Measurements from ENCODE around the gene KANSL3. TPM values are rescaled to one million over a fixed set of nuclear protein-coding genes. Genes with fewer than 3 reads are reported as not detected.
"Not testable (repeated sequence)": the region's sequence is repeated elsewhere in the genome, so short reads cannot be mapped to it uniquely, and the experiment has no call there.

KANSL3 gene
- total RNA-seq, 1 donor from 2014 or later: 23.5 TPM

DNA sequence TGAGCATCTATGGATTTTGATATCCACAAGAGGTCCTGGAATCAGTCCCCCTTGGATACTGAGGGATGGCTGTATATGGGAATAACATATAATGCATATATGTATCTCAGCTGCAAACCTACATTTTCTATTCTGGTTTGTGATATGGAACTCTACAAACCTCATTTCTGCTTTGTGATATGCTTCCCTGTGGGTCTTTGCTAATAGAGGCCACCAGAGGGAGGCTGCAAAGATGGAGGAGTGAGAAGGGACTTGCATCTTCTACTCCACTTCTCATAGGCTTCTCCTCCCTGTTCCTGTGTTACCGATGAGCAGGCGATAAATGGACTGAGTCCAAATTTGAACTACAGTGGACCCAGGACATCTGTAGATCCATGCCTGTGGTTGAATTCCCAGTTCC, 63.7 kb downstream of the KANSL3 start:
- no peaks in the 10 kb centered on the region for H3K27me3 ChIP-seq (ENCODE audit: control insufficient read depth in 3 of 3, insufficient read depth in 3 of 3, low read length in 3 of 3)
- no peak overlapping the region for H3K27ac ChIP-seq (ENCODE audit: low read depth, low read length)
- H3K4me3 ChIP-seq (ENCODE audit: low read length in 3 of 3): no peak overlapping the region
- H3K4me1 ChIP-seq (ENCODE audit: control insufficient read depth in 3 of 3, insufficient read depth in 3 of 3, low read length in 3 of 3): peaks cover 0 to 3% (median 0%) of the 10 kb centered on the region in 3 donors
- H3K36me3 ChIP-seq (ENCODE audit: control insufficient read depth in 3 of 3, insufficient read depth in 3 of 3, low read length in 3 of 3): peaks cover 2 to 9% (median 4%) of the 10 kb centered on the region in 3 donors
- no peak overlapping the region for H3K9ac ChIP-seq (ENCODE audit: low read depth in 1 of 3, low read length in 3 of 3)
- no peaks in the 10 kb centered on the region for H3K9me3 ChIP-seq (ENCODE audit: control insufficient read depth in 3 of 3, low read length in 3 of 3)

DNA sequence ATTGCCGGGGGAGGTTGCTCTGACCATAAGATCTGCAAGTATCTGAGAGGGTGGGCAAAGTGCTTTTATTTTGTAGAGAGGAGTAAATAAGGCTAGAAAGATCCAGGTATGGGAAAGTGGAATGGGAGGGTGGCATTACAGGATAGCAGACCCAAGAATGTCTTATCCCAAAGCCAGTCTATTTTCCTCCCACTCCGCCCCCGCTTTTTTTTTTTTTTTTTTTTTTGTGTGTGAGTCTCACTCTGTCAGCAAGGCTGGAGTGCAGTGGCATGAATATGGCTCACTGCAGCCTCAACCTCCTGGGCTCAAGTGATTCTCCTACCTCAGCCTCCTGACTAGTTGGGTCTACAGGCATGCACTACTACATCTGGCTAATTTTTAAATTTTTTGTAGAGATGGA, 70.0 kb downstream of the KANSL3 start:
- no peaks in the 10 kb centered on the region for H3K4me1 ChIP-seq (ENCODE audit: control insufficient read depth in 3 of 3, insufficient read depth in 3 of 3, low read length in 3 of 3)

DNA sequence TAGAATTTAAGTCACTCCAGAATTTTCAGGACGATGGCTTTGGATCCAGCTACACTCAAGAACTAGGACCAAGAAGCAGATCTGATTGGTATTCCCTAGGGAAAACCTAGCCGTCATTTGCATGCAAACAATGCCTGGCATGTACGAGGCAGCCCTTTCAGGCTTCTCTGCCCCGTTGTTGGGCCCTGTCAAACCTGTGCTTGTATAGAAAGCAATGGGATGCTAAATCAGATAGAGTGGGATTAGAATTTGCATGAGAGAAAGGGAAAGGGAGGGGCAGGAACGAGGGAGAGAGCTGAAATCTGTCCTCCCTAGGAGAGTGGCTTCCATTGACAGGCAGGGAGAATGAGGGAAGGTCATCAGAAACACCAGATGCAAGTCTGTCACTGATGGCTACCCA, 73.0 kb downstream of the KANSL3 start:
- Histone ChIP-seq H3K4me1 (ENCODE audit: control insufficient read depth in 3 of 3, insufficient read depth in 3 of 3, low read length in 3 of 3) (no peaks in the 10 kb centered on the region), H3K9me3 (ENCODE audit: control insufficient read depth in 3 of 3, low read length in 3 of 3) (peaks cover 0 to 3% (median 0%) of the 10 kb centered on the region in 3 donors), H3K27me3 (ENCODE audit: control insufficient read depth in 3 of 3, insufficient read depth in 3 of 3, low read length in 3 of 3) (no peaks in the 10 kb centered on the region), H3K36me3 (ENCODE audit: control insufficient read depth in 3 of 3, insufficient read depth in 3 of 3, low read length in 3 of 3) (peaks cover 0 to 3% (median 0%) of the 10 kb centered on the region in 3 donors), H3K27ac (ENCODE audit: low read depth, low read length) (no peak overlapping the region), H3K9ac (ENCODE audit: low read depth in 1 of 3, low read length in 3 of 3) (no peak overlapping the region), H3K4me3 (ENCODE audit: low read length in 3 of 3) (no peak overlapping the region)

More for the DNA sequence above, 70.0 kb downstream of the KANSL3 start:
- no peak overlapping the region for H3K9ac ChIP-seq (ENCODE audit: low read depth in 1 of 3, low read length in 3 of 3)
- H3K27ac ChIP-seq (ENCODE audit: low read depth, low read length): no peak overlapping the region
- H3K4me3 ChIP-seq (ENCODE audit: low read length in 3 of 3): no peak overlapping the region
- no peaks in the 10 kb centered on the region for H3K27me3 ChIP-seq (ENCODE audit: control insufficient read depth in 3 of 3, insufficient read depth in 3 of 3, low read length in 3 of 3)
- peaks cover under 1 to 7% (median 1%) of the 10 kb centered on the region in 3 donors for H3K36me3 ChIP-seq (ENCODE audit: control insufficient read depth in 3 of 3, insufficient read depth in 3 of 3, low read length in 3 of 3)
- H3K9me3 ChIP-seq (ENCODE audit: control insufficient read depth in 3 of 3, low read length in 3 of 3): no peaks in the 10 kb centered on the region

DNA sequence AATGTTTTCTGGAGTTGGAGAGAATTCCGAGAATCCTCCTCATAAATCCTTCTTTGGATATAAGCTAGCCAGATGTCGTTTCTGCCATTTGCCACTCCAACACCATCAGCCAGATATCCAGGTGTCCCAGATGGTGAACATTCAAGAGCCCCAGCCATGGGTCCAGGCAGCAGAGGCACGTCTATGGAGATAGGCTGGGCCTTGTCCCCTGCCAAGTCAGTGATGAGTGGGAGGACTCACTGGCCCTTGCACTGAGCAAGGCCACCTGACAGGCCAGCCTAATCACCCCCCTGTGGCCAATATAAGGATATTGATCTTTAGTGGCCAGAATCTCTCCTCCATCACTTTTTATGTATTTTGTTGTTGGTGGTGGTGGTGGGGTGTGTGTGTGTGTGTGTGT, 73.5 kb downstream of the KANSL3 start:
- Histone ChIP-seq H3K27ac (ENCODE audit: low read depth, low read length) (no peak overlapping the region), H3K36me3 (ENCODE audit: control insufficient read depth in 3 of 3, insufficient read depth in 3 of 3, low read length in 3 of 3) (peaks cover 0 to 3% (median 0%) of the 10 kb centered on the region in 3 donors), H3K27me3 (ENCODE audit: control insufficient read depth in 3 of 3, insufficient read depth in 3 of 3, low read length in 3 of 3) (no peaks in the 10 kb centered on the region), H3K4me3 (ENCODE audit: low read length in 3 of 3) (no peak overlapping the region), H3K9ac (ENCODE audit: low read depth in 1 of 3, low read length in 3 of 3) (no peak overlapping the region), H3K4me1 (ENCODE audit: control insufficient read depth in 3 of 3, insufficient read depth in 3 of 3, low read length in 3 of 3) (no peaks in the 10 kb centered on the region), H3K9me3 (ENCODE audit: control insufficient read depth in 3 of 3, low read length in 3 of 3) (peaks cover 0 to 3% (median 0%) of the 10 kb centered on the region in 3 donors)

DNA sequence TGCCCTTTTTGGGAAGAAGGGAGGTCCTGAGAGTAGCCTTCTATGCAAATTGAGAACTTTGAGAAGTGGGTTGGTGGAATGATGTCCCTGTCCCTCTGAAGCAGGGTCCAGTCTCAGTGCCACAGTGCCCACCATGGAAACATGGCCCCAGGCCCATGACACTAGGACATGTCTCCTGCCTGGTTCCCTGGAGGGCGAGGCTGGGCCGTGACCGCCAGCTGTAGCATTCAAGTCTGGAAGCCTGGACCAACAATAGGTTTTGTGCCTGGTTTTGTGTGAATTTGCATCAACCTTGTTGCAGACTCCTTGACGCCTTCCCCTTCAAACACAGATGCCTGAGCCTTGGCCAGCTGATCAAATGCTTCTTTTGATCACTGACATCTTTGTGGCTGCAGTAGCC, 74.1 kb downstream of the KANSL3 start:
- H3K36me3 ChIP-seq (ENCODE audit: control insufficient read depth in 3 of 3, insufficient read depth in 3 of 3, low read length in 3 of 3): peaks cover 0 to 3% (median 0%) of the 10 kb centered on the region in 3 donors
- no peak overlapping the region for H3K9ac ChIP-seq (ENCODE audit: low read depth in 1 of 3, low read length in 3 of 3)
- no peaks in the 10 kb centered on the region for H3K27me3 ChIP-seq (ENCODE audit: control insufficient read depth in 3 of 3, insufficient read depth in 3 of 3, low read length in 3 of 3)
- H3K9me3 ChIP-seq (ENCODE audit: control insufficient read depth in 3 of 3, low read length in 3 of 3): peaks cover 0 to 3% (median 0%) of the 10 kb centered on the region in 3 donors
- no peaks in the 10 kb centered on the region for H3K4me1 ChIP-seq (ENCODE audit: control insufficient read depth in 3 of 3, insufficient read depth in 3 of 3, low read length in 3 of 3)
- no peak overlapping the region for H3K27ac ChIP-seq (ENCODE audit: low read depth, low read length)
- H3K4me3 ChIP-seq (ENCODE audit: low read length in 3 of 3): no peak overlapping the region

DNA sequence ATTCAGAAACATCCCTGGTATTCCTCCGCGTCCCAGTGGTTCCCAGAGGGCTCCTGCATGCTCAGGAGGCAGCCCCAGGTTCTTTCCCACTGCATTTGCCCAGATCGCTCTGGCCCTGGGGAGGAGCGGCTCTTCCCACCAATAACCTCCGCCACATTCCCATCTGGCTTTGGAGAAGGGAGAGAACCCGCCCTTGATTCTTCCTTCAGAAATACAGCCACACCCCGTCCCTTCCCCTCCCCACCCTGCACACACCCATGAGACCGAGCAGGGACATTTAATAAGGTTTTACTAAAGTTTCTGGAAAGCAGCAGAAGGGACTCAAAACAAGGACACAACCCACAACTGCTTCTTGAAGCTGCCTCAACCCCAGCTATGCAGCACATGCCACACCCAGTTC, 79.6 kb downstream of the KANSL3 start:
- H3K9ac ChIP-seq (ENCODE audit: low read depth in 1 of 3, low read length in 3 of 3): no peak overlapping the region
- no peak overlapping the region for H3K27ac ChIP-seq (ENCODE audit: low read depth, low read length)
- peaks cover 0 to 3% (median 0%) of the 10 kb centered on the region in 3 donors for H3K9me3 ChIP-seq (ENCODE audit: control insufficient read depth in 3 of 3, low read length in 3 of 3)
- peaks cover 0 to 1% (median 0%) of the 10 kb centered on the region in 3 donors for H3K36me3 ChIP-seq (ENCODE audit: control insufficient read depth in 3 of 3, insufficient read depth in 3 of 3, low read length in 3 of 3)
- peaks cover 10 to 25% (median 20%) of the 10 kb centered on the region in 3 donors for H3K4me1 ChIP-seq (ENCODE audit: control insufficient read depth in 3 of 3, insufficient read depth in 3 of 3, low read length in 3 of 3)
- H3K27me3 ChIP-seq (ENCODE audit: control insufficient read depth in 3 of 3, insufficient read depth in 3 of 3, low read length in 3 of 3): no peaks in the 10 kb centered on the region
- H3K4me3 ChIP-seq (ENCODE audit: low read length in 3 of 3): no peak overlapping the region

DNA sequence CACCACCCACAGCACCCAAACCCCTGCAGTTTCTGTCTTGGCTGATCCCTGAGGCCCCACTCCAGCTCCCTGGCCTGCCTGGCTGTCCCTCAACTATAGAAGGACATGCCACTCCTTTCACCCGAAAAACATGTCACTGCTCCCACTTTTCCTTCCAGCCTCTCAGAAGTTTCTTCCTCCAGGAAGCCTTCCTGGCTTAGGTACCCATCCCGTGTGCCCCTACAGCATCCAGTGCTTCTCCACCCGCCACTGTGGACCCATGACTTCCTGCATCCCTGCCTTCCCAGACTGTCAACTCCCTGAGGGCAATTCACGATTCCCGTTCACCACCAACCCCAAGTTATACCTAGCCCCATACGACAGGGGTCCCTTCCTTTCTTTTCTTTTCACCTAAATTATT, 80.1 kb downstream of the KANSL3 start:
- Histone ChIP-seq H3K9ac (ENCODE audit: low read depth in 1 of 3, low read length in 3 of 3) (no peak overlapping the region), H3K9me3 (ENCODE audit: control insufficient read depth in 3 of 3, low read length in 3 of 3) (peaks cover 0 to 3% (median 0%) of the 10 kb centered on the region in 3 donors), H3K27me3 (ENCODE audit: control insufficient read depth in 3 of 3, insufficient read depth in 3 of 3, low read length in 3 of 3) (no peaks in the 10 kb centered on the region), H3K27ac (ENCODE audit: low read depth, low read length) (no peak overlapping the region), H3K4me3 (ENCODE audit: low read length in 3 of 3) (no peak overlapping the region), H3K4me1 (ENCODE audit: control insufficient read depth in 3 of 3, insufficient read depth in 3 of 3, low read length in 3 of 3) (peaks cover 10 to 25% (median 20%) of the 10 kb centered on the region in 3 donors), H3K36me3 (ENCODE audit: control insufficient read depth in 3 of 3, insufficient read depth in 3 of 3, low read length in 3 of 3) (peaks cover 0 to 5% (median 0%) of the 10 kb centered on the region in 3 donors)

DNA sequence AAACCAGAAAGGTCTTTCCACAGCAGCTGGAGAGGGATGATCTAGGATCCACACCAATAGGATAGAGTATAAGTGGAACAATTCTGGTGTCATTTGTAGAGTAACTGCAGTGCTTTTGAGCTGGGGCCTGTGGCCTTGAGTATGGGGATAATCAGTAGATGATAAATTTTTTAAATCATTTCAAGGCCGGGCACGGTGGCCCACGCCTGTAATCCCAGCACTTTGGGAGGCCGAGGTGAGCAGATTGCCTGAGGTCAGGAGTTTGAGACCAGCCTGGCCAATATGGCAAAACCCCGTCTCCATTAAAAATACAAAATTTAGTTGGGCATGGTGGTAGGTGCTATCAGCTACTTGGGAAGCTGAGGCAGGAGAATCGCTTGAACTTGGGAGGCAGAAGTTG, 80.7 kb downstream of the KANSL3 start:
- H3K36me3 ChIP-seq (ENCODE audit: control insufficient read depth in 3 of 3, insufficient read depth in 3 of 3, low read length in 3 of 3): peaks cover 0 to 11% (median 0%) of the 10 kb centered on the region in 3 donors
- not testable (repeated sequence) for H3K27ac ChIP-seq (ENCODE audit: low read depth, low read length); H3K9me3 ChIP-seq (ENCODE audit: control insufficient read depth in 3 of 3, low read length in 3 of 3); H3K4me3 ChIP-seq (ENCODE audit: low read length in 3 of 3); H3K9ac ChIP-seq (ENCODE audit: low read depth in 1 of 3, low read length in 3 of 3); H3K27me3 ChIP-seq (ENCODE audit: control insufficient read depth in 3 of 3, insufficient read depth in 3 of 3, low read length in 3 of 3)
- H3K4me1 ChIP-seq (ENCODE audit: control insufficient read depth in 3 of 3, insufficient read depth in 3 of 3, low read length in 3 of 3): peaks cover 10 to 30% (median 20%) of the 10 kb centered on the region in 3 donors

DNA sequence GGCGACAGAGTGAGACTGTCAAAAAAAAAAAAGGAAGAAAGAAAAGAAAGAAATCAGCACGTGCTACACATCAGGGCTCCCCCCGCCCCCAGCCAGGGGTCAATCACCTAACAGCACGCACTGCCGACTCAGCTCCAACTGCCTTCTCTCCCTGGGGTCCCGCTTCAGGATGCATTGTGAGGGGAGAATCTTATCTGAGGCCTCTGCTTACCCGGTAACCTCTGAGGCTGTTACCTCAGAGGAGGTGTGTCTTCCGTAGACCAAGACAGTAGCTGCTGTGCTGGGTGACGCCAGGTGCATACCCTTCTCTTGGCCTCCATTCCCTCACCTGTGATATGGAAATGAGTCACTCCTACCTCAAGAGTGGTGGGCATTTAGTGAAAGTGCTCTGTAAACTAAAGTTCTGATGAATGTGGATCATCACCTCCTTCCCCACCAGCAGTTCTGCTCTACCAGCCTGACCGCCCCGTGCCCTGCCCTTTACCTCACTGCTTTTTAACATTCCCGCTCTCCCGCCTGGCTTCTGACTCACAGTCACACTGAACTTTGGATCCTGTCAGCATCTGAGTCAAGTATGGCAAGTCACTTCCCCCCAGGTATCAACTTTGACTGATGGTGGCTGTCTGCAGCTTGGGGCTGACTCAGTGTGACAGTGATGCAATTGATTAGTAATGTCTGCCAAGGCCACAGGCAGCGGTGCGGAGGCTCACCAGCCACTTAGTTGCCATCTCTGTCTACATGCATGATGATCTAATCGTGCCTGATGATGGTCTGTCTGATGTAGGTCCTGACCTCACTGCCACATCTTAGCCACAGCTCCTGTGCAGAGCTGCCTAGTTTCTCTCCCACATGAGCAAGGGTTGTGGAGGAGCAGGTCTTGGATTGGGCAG, 81.4 kb downstream of the KANSL3 start:
- Histone ChIP-seq H3K36me3 (ENCODE audit: control insufficient read depth in 3 of 3, insufficient read depth in 3 of 3, low read length in 3 of 3) (peaks cover 6 to 18% (median 7%) of the 10 kb centered on the region in 3 donors), H3K9ac (ENCODE audit: low read depth in 1 of 3, low read length in 3 of 3) (no peak overlapping the region), H3K4me3 (ENCODE audit: low read length in 3 of 3) (no peak overlapping the region), H3K9me3 (ENCODE audit: control insufficient read depth in 3 of 3, low read length in 3 of 3) (no peaks in the 10 kb centered on the region), H3K4me1 (ENCODE audit: control insufficient read depth in 3 of 3, insufficient read depth in 3 of 3, low read length in 3 of 3) (peaks cover 10 to 30% (median 20%) of the 10 kb centered on the region in 3 donors), H3K27me3 (ENCODE audit: control insufficient read depth in 3 of 3, insufficient read depth in 3 of 3, low read length in 3 of 3) (no peaks in the 10 kb centered on the region), H3K27ac (ENCODE audit: low read depth, low read length) (no peak overlapping the region)

DNA sequence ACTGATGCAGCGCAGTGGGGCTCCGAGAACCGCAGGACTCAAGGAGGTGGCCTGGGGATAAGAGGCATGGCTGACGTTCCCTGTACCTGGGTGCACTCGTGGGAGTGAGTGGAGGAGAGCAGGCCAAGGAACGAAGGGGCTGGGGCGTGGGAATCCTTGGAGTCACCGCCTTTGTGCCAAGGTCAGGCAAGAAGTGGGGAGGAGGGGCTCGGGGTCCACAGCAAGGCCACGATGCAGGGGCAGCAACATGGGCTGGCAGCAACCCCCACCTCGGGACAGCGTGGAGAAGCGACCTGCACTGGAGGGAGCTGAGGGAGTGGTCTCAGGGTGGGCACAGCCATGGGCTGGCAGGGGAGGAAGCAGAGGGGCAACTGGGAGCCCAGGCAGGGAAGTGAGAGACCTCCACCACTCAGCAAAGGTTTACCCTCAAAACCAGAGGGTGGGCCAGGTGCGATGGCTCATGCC, 82.9 kb downstream of the KANSL3 start:
- H3K4me3 ChIP-seq (ENCODE audit: low read length in 3 of 3): peak overlapping the region; percentile 39 to 73 (median 51)
- no peaks in the 10 kb centered on the region for H3K9me3 ChIP-seq (ENCODE audit: control insufficient read depth in 3 of 3, low read length in 3 of 3)
- peaks cover 10 to 30% (median 20%) of the 10 kb centered on the region in 3 donors for H3K4me1 ChIP-seq (ENCODE audit: control insufficient read depth in 3 of 3, insufficient read depth in 3 of 3, low read length in 3 of 3)
- H3K9ac ChIP-seq (ENCODE audit: low read depth in 1 of 3, low read length in 3 of 3): peak overlapping the region; percentile 63 to 82 (median 80)
- peaks cover 15 to 33% (median 18%) of the 10 kb centered on the region in 3 donors for H3K36me3 ChIP-seq (ENCODE audit: control insufficient read depth in 3 of 3, insufficient read depth in 3 of 3, low read length in 3 of 3)
- H3K27ac ChIP-seq (ENCODE audit: low read depth, low read length): peak overlapping the region; percentile 72
- no peaks in the 10 kb centered on the region for H3K27me3 ChIP-seq (ENCODE audit: control insufficient read depth in 3 of 3, insufficient read depth in 3 of 3, low read length in 3 of 3)

Measured in skeletal muscle tissue (tissue), 4 donors.